ENCODE data around the gene UBL3. TPM values are rescaled to one million over a fixed set of nuclear protein-coding genes. Genes with fewer than 3 reads are reported as not detected.
A peak's percentile ranks its signal among the peaks of the same experiment; 100 is the strongest.

UBL3 gene
- total RNA-seq, 3 donors from 2014 or later (not counting 1 experiment from before 2014, with no cell fraction given), result 29.6 to 36.0 (median 31.5) TPM

GRCh38 chr13:29803221-29803620, 47.2 kb downstream of the UBL3 start:
- Histone ChIP-seq H3K27ac (ENCODE audit: low read length) (no peak overlapping the region), H3K9me3 (ENCODE audit: control insufficient read depth, insufficient read depth, low read length) (no peaks in the 10 kb centered on the region), H3K36me3 (ENCODE audit: control insufficient read depth, insufficient read depth, low read length) (no peaks in the 10 kb centered on the region), H3K27me3 (ENCODE audit: control insufficient read depth, insufficient read depth, low read length) (no peaks in the 10 kb centered on the region), H3K4me1 (ENCODE audit: control insufficient read depth, insufficient read depth, low read length) (peaks cover 5% of the 10 kb centered on the region), H3K4me3 (ENCODE audit: low read length) (no peak overlapping the region)
- intact Hi-C loops (cut with micrococcal nuclease), result no loop called here
- 100% methylated on average over 3 of the region's 3 CpGs for WGBS (ENCODE audit: insufficient coverage)
- H3K9me3 Mint-ChIP-seq, result no peaks in the 10 kb centered on the region
- no peak overlapping the region for H3K27ac Mint-ChIP-seq
- peaks cover 13 to 18% of the 10 kb centered on the region in 2 donors for H3K4me1 Mint-ChIP-seq
- no peaks in the 10 kb centered on the region for H3K36me3 Mint-ChIP-seq
- no peak for DNase-seq
- H3K4me3 Mint-ChIP-seq, result no peak overlapping the region
- no peak for TF ChIP-seq CTCF (IDR thresholded peaks at IDR 0.05)
- ATAC-seq, result no peak
- H3K27me3 Mint-ChIP-seq (ENCODE audit: low read depth in 2 of 2), result no peaks in the 10 kb centered on the region

- H3K4me3 ChIP-seq (ENCODE audit: low read length), result no peak overlapping the region
- no peak for DNase-seq
- no peaks in the 10 kb centered on the region for H3K9me3 ChIP-seq (ENCODE audit: control insufficient read depth, insufficient read depth, low read length)
- ATAC-seq, result no peak
- H3K4me3 Mint-ChIP-seq, result no peak overlapping the region
- H3K4me1 Mint-ChIP-seq, result peaks cover 19 to 23% of the 10 kb centered on the region in 2 donors
- no peak overlapping the region for H3K27ac ChIP-seq (ENCODE audit: low read length)
- no peaks in the 10 kb centered on the region for H3K36me3 Mint-ChIP-seq
- no peak overlapping the region for H3K27ac Mint-ChIP-seq
- H3K27me3 Mint-ChIP-seq (ENCODE audit: low read depth in 2 of 2), result no peaks in the 10 kb centered on the region
- no peak for TF ChIP-seq CTCF (IDR thresholded peaks at IDR 0.05)
- H3K27me3 ChIP-seq (ENCODE audit: control insufficient read depth, insufficient read depth, low read length), result no peaks in the 10 kb centered on the region
- no peaks in the 10 kb centered on the region for H3K9me3 Mint-ChIP-seq
- no peaks in the 10 kb centered on the region for H3K36me3 ChIP-seq (ENCODE audit: control insufficient read depth, insufficient read depth, low read length)
- 100% methylated on average over 1 of the region's 1 CpG for whole genome bisulfite sequencing (ENCODE audit: insufficient coverage)
- intact Hi-C loops (cut with micrococcal nuclease), result no loop called here
- peaks cover 5% of the 10 kb centered on the region for H3K4me1 ChIP-seq (ENCODE audit: control insufficient read depth, insufficient read depth, low read length)
Measured at GRCh38 chr13:29802621-29803020, 47.8 kb downstream of the UBL3 start.

- no peaks in the 10 kb centered on the region for H3K9me3 Mint-ChIP-seq
- DNase-seq (no peak), ATAC-seq (peak in 1 of 3 donors; percentile 52)
- H3K4me3 Mint-ChIP-seq, result no peak overlapping the region
- H3K27me3 Mint-ChIP-seq (ENCODE audit: low read depth in 2 of 2), result no peaks in the 10 kb centered on the region
- H3K36me3 ChIP-seq (ENCODE audit: control insufficient read depth, insufficient read depth, low read length), result no peaks in the 10 kb centered on the region
- H3K4me1 ChIP-seq (ENCODE audit: control insufficient read depth, insufficient read depth, low read length), result peaks cover 5% of the 10 kb centered on the region
- no peak for TF ChIP-seq CTCF (IDR thresholded peaks at IDR 0.05)
- intact Hi-C loops (cut with micrococcal nuclease), result loop anchor here (2.0 kb wide), 1 partner anchor 15 kb away; no protein-coding TSS in a partner anchor
- H3K4me1 Mint-ChIP-seq, result peaks cover 22 to 25% of the 10 kb centered on the region in 2 donors
- H3K9me3 ChIP-seq (ENCODE audit: control insufficient read depth, insufficient read depth, low read length), result no peaks in the 10 kb centered on the region
- peak overlapping the region in 1 of 2 donors; percentile 20 for H3K27ac Mint-ChIP-seq
- no peaks in the 10 kb centered on the region for H3K36me3 Mint-ChIP-seq
- no peak overlapping the region for H3K4me3 ChIP-seq (ENCODE audit: low read length)
- no peaks in the 10 kb centered on the region for H3K27me3 ChIP-seq (ENCODE audit: control insufficient read depth, insufficient read depth, low read length)
- WGBS (ENCODE audit: insufficient coverage), result 78% methylated on average over 4 of the region's 4 CpGs
- no peak overlapping the region for H3K27ac ChIP-seq (ENCODE audit: low read length)
Measured at GRCh38 chr13:29801737-29802305, 48.6 kb downstream of the UBL3 start.

GRCh38 chr13:29801102-29801501, 49.3 kb downstream of the UBL3 start:
- no peak overlapping the region for H3K4me3 Mint-ChIP-seq
- TF ChIP-seq CTCF (IDR thresholded peaks at IDR 0.05), result no peak
- H3K27ac Mint-ChIP-seq, result peak overlapping the region in 1 of 2 donors; percentile 16
- Histone ChIP-seq H3K27me3 (ENCODE audit: control insufficient read depth, insufficient read depth, low read length) (no peaks in the 10 kb centered on the region), H3K9me3 (ENCODE audit: control insufficient read depth, insufficient read depth, low read length) (no peaks in the 10 kb centered on the region), H3K36me3 (ENCODE audit: control insufficient read depth, insufficient read depth, low read length) (no peaks in the 10 kb centered on the region), H3K4me1 (ENCODE audit: control insufficient read depth, insufficient read depth, low read length) (peaks cover 5% of the 10 kb centered on the region), H3K27ac (ENCODE audit: low read length) (no peak overlapping the region), H3K4me3 (ENCODE audit: low read length) (no peak overlapping the region)
- 96% methylated on average over 4 of the region's 4 CpGs for WGBS (ENCODE audit: insufficient coverage)
- ATAC-seq (no peak), DNase-seq (no peak)
- no peaks in the 10 kb centered on the region for H3K36me3 Mint-ChIP-seq
- intact Hi-C loops (cut with micrococcal nuclease), result loop anchor here (2.0 kb wide), 1 partner anchor 14 kb away; no protein-coding TSS in a partner anchor
- H3K4me1 Mint-ChIP-seq, result peaks cover 23 to 27% of the 10 kb centered on the region in 2 donors
- no peaks in the 10 kb centered on the region for H3K27me3 Mint-ChIP-seq (ENCODE audit: low read depth in 2 of 2)
- no peaks in the 10 kb centered on the region for H3K9me3 Mint-ChIP-seq

All from natural killer cell (primary cell).